NCI-H1048 (cell line): ENCODE results near the gene COL1A1.

Experiments used
- DNase-seq: peaks from one replicate; lab custom pipeline; 2025; lab: John Stamatoyannopoulos, UW

Gene COL1A1

DNA sequence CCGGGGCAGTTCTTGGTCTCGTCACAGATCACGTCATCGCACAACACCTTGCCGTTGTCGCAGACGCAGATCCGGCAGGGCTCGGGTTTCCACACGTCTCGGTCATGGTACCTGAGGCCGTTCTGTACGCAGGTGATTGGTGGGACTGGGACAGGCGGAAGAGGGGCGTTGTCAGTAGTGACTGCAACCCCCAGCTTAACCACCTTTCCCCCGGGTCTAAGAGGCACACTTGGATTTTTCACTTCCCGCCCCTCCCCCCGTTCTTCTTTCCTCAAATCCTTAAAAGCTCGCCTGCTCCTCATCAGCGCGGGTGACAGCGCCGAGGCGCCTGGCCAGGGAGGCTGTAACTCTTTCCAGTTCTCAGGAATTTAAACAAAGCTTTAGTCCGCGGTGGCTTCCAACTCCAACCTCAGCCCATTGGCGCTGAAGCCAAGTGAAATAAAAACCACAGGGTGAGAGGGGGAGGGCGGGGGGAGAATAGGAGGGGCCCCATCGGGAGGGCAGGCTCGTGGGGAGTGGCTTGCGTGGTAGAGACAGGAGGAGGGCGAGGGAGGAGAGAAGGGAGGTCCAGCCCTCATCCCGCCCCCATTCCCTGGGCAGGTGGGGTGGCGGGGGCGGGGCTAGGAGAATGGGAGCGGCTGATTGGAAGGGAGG, 1.5 kb downstream of the COL1A1 start:
- peak; percentile 63 for DNase-seq

DNA sequence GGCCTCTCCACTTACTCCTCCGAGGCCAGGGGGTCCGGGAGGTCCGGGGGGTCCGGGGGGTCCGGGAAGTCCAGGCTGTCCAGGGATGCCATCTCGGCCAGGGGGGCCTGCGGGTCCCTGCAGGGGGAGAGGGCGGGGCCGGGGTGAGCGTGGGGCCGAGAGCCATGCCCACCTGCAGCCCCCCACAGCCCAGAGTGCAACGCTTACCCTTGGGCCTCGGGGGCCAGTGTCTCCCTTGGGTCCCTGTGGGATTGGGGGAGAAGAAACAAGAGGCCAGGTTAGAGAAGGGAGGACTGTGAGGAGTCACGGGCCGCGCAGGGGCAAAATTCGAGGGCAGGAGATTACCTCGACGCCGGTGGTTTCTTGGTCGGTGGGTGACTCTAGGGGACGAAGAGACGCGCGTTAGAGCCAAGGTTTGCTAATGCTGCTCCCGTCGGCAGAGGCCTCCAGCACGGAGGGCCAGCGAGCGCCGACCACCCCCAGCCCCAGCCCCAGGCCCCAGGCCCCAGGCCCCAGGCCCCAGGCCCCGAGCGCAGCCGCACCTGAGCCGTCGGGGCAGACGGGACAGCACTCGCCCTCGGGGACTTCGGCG, 2.1 kb downstream of the COL1A1 start:
- DNase-seq: no peak

DNA sequence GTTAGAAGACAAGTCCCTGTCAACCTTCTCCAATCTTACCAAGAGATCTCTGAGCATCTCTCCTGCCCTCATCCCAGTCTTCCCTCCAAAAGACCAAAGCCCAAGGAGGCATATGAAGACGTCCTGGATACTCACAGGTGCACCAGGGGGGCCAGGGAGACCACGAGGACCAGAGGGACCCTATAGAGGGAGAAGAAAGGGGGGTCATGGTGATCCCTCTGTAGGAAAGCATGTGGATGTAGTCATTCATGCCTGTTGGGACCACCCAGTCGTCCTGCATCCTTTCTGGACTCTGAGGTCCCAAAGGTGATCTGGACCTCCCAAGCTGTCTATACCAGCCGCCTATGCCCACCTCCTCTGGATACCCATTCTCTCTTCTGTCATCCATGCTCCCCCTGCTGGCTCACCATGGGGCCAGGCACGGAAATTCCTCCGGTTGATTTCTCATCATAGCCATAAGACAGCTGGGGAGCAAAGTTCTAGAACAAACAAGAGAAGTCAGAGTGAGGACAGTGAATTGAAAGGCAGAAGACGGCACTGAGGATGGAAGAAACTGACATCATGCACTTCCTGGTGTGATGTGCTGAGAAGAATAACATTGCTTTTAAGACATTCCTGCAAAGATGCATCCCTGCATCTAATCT, 3.3 kb downstream of the COL1A1 start:
- no peak for DNase-seq

DNA sequence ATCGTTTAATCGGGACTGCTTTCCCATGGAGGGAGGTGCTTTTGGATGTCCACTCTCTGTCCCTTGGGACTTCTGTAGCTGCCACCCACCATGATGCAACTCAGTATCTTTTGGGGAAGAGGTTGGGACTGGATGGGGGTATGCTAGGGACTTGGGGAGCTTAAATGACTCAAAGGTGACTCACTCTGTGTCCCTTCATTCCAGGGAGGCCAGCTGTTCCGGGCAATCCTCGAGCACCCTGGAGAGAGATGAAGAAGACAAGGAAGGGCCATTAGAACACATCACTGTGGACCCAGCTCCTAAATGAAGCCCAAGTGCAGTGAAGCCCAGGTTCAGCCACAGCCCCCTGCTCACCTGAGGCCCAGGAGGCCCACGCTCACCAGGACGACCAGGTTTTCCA, 4.6 kb downstream of the COL1A1 start:
- no peak for DNase-seq

DNA sequence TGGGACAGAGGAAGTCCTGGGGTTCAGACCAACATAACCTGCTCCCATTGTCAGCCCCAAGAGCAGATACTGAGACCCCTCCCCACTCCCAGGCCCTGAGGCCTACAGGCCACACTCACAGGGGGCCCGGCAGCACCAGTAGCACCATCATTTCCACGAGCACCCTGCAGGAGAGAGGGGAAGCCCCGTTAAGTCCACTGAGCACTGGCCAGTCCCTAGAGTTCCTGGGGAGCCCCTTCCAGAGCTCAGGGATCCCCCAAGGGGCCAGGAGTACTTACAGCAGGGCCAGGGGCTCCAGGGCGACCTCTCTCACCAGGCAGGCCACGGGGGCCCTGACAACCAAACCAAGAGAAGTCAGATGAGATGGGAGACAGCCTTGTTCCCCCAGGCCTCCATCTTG, 5.4 kb downstream of the COL1A1 start:
- DNase-seq: no peak

DNA sequence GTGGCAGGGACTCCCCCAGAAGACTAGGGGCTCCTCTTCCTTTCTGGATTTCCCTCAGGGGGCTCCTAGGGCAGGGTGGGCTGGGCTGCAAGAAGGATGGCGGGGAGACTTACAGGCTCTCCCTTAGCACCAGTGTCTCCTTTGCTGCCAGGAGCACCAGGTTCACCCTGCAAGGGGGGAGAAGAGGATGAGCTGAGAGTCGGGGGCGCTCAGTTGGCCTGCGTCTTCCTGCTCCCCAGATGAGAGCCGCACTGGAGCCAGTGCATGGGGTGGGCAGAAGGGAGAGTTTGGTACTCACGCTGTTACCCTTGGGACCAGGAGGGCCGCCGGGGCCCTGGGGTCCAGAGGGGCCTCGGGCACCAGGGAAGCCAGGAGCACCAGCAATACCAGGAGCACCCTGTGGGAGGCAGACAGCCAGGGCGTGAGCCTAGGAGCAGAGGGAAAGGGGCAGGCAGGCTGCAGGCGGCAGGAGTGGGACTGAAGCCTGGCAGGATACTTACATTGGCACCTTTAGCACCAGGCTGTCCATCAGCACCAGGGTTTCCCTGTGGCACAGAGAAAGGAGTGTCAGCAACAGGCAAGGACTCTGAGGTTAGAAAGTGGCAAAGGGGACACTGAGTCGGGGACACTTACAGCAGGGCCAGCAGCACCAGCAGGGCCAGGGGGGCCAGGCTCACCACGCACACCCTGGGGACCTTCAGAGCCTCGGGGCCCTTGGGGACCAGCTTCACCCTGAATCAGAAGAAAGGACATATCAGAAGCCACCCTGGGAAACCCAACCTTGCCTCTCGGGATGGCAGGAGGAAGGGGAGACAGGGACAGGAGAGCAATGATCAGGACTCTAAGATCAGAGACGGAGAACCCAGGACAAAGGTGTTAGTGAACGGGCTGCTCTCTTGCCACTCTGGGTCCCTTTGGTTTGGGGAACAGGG, 6.2 kb downstream of the COL1A1 start:
- no peak for DNase-seq

DNA sequence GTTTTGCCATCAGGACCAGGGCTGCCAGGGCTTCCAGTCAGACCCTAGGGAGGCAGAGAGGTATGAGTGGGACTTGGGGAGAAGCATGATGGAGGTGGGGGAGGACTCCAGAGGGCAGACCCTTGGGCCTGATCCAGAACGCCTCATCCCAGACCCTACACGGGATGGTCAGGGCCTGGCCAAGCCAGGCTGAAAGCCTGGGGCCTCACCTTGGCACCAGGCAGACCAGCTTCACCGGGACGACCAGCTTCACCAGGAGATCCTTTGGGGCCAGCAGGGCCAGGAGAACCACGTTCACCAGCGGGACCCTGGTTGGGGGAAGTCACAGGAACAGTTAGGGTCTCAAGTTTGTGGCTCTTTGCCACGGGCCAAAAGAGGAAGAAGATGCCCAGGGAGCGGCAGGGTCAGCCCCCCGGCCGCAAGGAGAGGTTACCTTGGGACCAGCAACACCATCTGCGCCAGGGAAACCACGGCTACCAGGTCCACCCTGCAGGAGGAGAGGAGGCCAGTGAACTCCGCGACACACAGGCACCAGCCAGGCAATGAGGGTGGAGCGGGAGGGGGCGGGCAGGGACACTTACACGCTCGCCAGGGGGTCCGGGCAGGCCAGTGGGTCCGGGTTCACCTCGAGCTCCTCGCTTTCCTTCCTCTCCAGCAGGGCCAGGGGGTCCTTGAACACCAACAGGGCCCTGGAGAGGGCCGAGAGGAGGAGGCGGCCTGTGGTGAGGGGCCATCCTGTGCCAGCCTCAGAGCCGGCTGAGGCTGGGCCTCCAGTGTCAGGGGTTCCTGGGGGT, 7.1 kb downstream of the COL1A1 start:
- no peak for DNase-seq

DNA sequence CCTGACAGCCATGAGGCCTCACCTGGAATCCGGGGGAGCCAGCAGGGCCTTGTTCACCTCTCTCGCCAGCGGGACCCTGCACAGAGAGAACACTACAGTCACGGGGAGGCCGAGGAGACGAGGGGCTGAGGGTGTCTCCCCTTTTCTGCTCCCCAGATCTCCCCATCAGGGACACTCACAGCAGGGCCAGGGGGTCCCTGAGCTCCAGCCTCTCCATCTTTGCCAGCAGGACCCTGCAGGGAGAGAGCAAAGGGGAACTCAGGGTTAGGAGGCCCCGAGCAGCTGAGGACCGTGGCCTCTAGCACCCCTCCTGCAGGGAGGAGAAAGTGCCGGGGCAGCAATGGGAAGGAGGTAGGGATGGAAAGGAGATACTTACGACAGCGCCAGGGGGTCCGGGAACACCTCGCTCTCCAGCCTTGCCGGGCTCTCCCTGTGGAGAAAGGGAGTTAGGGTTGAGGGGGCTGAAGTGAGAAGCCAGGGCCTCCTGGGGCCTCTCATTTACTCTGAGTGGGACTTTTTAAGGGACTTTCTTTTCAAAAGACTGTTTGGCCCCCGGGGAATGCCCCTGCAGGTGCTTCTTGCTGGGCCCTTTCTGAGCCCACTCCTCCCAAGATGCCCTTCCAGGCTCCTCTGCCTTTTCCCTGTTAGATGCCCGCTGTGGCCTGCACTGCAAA, 8.7 kb downstream of the COL1A1 start:
- DNase-seq: no peak

DNA sequence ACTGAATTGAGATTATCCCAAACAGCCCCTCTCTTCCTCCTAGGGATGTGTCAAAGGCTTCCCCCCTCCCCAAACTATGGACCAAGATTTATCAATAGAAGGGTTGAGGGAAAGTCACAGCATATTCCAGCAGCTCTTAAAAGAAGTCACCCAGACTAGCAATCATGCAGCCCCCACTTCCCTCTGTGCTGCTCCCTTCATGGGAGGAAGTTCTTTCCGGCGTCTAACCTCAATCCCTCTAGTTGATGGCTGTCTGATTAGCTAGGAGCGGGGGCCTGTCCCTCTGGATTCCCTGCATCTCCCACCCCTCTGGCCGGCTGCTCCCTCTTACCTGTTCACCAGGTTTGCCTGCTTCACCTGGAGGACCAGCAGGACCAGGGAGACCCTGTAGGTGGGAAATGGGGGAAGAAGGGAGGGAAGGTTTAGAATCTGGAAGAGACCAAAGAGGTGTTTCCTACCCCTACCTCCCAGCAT, 9.2 kb downstream of the COL1A1 start:
- no peak for DNase-seq

DNA sequence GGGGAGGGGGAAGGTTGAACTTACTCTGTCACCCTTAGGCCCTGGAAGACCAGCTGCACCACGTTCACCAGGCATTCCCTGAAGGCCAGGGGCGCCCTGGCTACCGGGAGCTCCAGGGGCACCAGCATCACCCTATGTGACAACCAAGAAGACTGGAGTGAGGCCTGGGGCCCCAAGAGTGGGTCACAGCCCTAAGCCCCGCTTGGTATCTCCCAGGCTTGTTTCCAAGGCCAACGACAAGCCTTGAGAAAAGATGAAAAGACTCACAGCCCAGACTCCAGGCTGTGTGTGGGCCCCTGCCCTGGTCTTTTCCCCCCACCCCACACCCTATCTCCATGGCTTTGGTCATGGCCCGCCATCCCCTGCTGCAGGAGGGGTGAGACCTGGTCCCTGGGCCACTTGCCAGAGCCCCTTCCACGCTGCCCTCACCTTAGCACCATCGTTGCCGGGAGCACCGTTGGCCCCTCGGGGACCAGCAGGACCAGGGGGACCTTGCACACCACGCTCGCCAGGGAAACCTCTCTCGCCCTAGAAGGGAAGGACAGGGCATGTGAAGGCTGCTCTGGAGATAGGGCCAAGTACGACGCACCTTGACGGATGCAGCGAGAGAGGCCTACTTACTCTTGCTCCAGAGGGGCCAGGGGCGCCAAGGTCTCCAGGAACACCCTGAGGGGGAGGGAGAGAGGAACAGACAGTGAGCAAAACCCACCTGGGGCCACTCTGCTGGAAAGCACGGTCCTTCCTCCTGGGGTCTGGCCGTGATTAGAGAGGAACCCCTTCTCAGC, 9.9 kb downstream of the COL1A1 start:
- no peak for DNase-seq

DNA sequence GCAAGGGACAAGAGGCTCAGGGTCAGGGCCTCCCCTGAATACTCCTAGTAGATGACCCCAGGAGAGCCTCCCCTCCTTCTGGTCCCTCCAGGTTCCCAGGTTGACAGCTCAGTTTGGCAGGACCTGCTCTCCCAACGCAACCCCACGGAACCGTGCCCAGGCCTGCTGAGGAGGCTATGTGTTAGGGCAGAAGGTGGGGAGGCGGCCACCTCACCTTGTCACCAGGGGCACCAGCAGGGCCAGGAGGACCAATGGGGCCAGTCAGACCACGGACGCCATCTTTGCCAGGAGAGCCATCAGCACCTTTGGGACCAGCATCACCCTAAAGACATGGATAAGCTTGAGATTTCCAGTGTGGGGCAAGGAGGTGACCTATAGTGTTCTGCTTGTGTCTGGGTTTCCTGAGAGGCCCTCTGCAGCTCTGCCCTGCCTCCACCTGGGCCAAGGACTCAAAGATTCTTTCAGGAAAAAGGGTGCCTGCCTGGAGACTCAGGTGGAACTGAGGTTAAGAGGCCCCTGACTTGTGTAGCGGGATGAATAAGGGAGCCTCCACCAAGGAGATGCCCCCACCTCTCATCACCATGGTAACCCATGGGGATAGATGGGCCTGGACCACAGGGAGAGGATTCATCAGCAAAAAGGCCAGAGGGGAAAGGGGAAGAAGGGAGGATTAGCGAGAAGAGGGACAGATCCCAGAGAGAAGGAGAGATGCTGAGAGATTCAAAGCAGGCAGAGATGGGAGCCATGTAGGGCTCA, 10.7 kb downstream of the COL1A1 start:
- DNase-seq: no peak

DNA sequence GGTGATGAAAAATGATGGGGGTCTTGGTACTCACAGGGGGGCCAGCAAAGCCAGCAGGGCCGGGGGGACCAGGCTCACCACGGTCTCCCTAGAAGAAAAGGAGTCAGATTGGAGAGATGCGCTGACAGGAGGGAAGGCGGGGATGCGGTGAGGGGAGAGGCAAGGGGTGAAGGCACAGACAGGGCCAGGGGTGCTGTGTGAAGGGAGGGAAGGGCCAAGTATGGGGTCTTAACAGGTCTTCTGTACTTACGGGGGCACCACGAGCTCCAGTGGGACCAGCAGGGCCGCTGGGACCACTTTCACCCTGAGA, 11.2 kb downstream of the COL1A1 start:
- DNase-seq: no peak

DNA sequence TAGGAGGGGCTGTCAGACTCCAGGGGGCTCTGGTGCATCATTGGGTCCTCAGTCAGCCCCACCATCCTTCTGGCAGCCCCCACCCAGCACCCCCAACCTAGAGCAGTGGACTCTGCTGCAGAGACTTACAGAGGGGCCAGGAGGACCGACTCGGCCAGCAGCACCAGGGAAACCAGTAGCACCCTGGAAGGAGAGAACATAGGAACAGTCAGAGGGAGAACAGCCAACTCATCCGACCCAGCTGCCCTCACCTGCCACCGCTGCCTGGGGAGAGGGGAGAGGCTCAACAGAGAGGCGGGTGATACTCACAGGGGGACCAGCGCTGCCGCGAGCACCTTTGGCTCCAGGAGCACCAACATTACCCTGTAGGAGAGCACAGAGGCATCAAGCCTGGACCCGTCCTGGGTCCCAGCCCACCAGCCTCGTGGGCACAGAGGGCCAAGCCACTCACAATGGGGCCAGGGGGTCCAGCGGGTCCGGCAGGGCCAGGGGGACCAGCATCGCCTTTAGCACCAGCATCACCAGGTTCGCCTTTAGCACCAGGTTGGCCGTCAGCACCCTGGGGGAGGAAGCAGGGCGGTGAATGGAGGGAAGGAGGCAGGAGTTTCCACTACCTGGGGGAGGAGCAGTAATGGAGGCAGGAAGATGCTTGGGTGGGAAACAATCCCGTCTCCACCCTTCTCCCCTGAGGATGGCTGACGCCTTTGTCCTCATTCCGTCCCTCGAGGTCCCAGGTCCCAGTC, 11.7 kb downstream of the COL1A1 start:
- DNase-seq: no peak

DNA sequence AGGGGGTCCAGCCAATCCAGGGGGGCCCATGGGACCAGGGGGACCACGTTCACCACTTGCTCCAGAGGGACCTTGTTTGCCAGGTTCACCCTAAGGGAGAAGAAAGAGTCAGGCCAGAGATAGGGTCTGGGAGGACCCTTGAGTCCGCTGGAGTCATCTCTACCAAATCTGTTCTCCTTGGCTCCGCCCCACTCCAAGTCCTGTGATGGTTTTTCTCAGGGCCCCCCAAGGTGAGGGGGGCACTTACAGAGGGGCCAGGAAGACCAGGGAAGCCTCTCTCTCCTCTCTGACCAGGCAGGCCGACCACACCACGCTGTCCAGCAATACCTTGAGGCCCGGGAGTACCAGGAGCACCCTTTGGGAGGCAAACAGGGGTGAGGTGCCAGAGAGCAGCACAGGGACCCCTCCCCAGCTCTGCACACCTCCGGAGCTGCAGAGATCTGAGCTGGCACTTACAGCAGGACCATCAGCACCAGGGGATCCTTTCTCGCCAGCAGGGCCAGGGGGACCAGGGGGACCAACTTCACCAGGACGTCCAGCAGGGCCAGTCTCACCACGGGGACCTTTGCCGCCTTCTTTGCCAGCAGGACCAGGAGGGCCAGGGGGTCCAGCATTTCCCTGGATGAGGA, 12.4 kb downstream of the COL1A1 start:
- no peak for DNase-seq

DNA sequence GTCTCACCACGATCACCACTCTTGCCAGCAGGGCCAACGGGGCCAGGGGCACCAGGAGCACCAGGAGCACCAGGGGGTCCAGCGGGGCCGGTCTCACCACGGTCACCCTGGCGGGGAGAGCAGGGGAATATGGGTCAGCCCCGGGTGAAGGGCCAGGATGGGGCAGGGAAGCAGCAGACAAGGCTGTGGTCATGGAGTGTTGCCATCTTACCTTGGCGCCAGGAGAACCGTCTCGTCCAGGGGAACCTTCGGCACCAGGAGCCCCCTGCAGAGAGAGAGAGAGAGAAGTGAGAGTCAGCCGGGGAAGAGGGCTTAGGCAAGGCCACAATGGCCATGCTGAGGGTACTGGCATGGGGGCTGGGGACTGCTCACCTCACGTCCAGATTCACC, 12.9 kb downstream of the COL1A1 start:
- DNase-seq: no peak

DNA sequence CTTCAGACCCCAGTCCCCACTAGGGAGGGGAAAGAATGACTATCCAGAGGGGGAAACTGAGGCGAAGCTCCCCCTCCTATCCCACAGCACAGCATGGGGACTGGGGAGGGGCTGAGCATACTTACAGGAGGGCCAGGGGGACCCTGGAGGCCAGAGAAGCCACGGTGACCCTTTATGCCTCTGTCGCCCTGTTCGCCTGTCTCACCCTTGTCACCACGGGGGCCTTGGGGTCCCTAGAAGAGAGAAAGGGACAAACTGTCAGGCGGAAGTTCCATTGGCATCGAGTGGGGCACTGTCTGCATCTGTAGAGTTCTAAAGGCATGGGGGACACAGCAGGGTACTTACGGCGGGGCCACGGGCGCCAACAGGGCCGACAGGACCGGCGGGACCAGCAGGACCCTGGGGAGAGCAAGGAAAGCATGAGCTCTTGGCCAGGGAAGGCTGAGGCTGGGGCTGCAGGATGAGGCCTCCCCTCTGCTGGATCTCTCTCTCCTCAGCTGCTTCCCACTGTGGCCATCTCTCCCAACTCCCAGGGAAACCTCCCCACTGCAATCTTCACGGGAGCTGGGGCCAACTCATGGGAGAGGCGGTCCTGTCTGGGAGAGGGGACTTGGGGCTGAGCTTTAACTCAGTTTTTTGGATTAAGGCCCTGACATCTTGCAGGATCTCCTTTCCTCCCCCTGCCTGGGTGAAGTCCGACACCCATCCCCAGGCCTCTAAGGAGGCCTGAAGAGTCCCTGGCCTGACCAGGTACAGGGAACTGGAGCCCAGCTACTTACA, 13.5 kb downstream of the COL1A1 start:
- DNase-seq: no peak

DNA sequence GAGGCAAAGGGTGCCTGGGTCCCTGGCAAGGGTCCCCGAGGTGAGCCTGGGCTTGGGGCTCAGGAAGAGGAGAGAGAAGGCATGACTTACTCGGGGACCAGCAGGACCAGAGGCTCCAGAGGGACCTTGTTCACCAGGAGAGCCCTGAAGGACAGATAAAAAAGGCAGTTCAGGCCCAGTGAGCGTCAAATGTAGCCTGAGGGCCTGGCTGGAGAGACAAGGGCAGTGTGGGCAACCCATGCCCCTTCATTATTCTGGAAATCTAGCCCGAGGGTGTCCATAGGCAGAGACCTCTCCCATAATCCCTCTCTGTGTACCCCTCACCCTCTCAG, 14.1 kb downstream of the COL1A1 start:
- no peak for DNase-seq
